ENCODE measurements around the gene ZFP2.
A peak's percentile ranks its signal among the peaks of the same experiment; 100 is the strongest.
"Not testable (repeated sequence)": the region's sequence is repeated elsewhere in the genome, so short reads cannot be mapped to it uniquely, and the experiment has no call there.

ZFP2 gene

GRCh38 chr5:178895615-178896571 lies at the start of gene ZFP2:
TSS of gene ZFP2 (plus strand) at chr5:178895913. CDS start at chr5:178931314, 35,401 bp downstream.
- DNase-seq: peak; percentile 20

DNA sequence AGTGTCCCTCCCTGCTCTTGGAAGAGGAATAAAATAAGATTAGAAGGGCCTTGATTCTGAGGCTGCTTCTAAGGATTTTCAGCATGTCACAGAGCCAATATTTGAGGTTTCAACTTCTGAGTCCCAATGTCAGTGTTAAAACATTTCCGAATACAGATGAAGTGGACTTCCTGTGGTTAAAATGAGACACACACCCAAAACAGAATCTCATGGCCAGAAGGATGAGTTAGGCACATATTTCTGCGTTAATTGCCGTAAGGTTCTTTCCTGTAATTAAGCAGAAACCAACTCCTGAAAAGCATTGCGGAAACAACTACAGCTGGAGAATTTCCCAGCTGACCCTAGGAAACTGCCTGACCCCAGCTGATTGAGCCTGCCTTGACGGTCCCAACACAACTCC lies 46.4 kb upstream of the ZFP2 start:
- DNase-seq: no peak

- no peak for DNase-seq
Measured at GRCh38 chr5:178851951-178852350, 43.8 kb upstream of the ZFP2 start.

GRCh38 chr5:178854284-178854683 lies 41.4 kb upstream of the ZFP2 start:
- DNase-seq: no peak

DNA sequence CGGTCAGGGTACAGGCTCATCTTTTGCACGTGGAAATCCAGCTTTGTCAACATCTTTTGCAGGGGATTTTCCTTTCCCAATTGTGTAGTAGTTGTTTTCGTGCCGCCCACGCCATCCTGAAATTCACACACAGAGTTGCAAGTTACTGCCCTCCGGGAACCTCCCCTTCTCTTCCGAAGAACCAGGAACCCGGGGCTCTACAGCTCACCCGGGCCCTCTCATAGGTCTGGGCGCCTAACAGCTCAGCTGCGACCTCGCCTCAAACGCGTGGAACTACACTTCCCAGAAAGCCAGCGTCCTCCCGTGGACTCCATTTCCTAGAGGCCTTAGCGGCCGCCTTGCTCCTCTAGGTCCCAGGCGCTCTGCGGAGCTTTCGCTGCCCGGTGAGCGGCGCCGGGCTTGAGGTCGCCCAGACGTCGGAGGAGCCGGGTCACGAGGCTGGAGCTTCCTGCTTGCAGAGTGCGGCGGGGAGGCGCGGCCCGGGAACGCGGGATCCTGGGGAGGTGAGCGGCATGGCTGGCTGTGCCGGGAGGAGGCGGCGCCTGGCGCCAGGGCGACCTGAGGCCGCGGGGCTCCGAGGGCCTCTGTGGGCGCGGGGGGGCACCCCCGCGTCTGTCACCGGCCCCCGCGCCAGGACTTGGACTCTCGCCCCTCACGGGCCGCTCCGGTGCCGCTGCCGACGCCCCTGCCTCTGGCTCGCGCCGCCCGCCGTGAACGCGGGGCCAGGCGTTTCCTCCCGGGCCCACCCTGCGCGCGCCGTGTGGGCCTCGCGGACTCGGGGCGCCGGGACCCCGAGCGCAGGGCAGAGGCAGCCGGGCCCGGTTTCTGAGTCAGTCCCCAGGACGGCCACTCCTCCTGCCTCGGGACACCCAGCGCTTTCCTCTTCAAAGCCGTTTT lies 35.8 kb upstream of the ZFP2 start, which contains the start of gene ZNF354B:
ZNF354B (plus strand) TSS at position 329 of the 897 bp plus-strand sequence. CDS start 1,095 bp downstream, outside the sequence.
- peak; percentile 91 for DNase-seq

DNA sequence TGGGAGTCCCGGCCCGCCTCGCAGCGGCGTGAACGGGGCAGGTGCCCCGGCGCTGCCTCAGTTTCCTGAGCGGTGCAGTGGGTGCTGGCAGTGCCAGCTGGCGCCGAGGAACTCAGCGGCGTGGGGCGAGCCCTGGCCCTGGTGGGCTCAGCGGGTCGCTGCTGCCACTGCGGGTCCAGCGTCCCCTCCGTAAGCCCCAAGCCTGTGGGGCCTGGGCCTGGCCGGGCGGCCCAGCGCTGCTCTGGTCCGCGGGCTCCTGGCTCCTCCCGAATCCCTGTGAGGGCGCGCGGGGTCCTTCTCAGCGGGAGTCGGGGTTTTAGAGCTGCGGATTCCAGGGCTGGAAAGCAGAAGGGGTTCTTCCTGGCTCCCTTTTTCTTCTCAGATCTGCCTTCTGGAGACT lies 35.1 kb upstream of the ZFP2 start:
- not testable (repeated sequence) for DNase-seq

GRCh38 chr5:178861627-178862026 lies 34.1 kb upstream of the ZFP2 start:
- DNase-seq: no peak

GRCh38 chr5:178866946-178867345 lies 28.8 kb upstream of the ZFP2 start:
- DNase-seq: no peak

GRCh38 chr5:178869577-178869976 lies 26.1 kb upstream of the ZFP2 start:
- no peak for DNase-seq

- no peak for DNase-seq
Measured at GRCh38 chr5:178870411-178870810, 25.3 kb upstream of the ZFP2 start.

GRCh38 chr5:178872302-178872701 lies 23.4 kb upstream of the ZFP2 start:
- DNase-seq: no peak

DNA sequence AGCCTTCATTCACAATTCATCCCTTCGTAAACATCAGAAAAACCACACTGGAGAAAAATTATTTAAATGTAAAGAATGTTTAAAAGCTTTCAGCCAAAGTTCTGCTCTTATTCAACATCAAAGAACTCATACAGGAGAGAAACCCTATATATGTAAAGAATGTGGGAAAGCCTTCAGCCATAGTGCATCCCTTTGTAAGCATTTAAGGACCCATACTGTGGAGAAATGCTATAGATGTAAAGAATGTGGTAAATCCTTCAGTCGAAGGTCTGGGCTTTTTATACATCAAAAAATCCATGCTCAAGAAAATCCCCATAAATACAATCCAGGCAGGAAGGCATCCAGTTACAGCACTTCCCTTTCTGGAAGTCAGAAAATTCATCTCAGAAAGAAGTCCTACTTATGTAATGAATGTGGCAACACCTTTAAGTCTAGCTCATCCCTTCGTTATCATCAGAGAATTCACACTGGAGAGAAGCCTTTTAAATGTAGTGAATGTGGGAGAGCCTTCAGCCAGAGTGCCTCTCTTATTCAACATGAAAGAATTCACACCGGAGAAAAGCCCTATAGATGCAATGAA lies 12.5 kb upstream of the ZFP2 start:
- DNase-seq: not testable (repeated sequence)

GRCh38 chr5:178883815-178884430 lies 11.8 kb upstream of the ZFP2 start:
- DNase-seq: no peak

GRCh38 chr5:178899289-178899688 lies 3.6 kb downstream of the ZFP2 start:
- no peak for DNase-seq

DNA sequence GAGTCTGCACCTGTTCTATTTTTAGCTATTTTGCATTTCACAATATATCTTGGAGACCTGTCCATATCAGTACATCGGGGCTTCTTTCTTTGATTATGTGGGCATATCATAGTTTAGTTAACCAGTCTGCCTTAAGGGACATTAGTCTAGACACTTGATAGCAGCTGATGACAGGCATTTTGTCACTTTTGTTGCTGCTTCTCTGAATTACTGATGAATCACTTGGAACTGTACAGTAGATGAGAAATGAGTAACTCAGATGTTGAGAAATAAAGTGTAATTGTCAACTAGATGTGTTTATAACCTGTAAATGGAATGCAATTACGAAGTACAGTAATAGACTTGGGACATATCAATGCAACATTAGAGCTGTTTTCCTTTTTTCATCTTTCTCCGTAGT lies 7.1 kb downstream of the ZFP2 start:
- DNase-seq: no peak

DNA sequence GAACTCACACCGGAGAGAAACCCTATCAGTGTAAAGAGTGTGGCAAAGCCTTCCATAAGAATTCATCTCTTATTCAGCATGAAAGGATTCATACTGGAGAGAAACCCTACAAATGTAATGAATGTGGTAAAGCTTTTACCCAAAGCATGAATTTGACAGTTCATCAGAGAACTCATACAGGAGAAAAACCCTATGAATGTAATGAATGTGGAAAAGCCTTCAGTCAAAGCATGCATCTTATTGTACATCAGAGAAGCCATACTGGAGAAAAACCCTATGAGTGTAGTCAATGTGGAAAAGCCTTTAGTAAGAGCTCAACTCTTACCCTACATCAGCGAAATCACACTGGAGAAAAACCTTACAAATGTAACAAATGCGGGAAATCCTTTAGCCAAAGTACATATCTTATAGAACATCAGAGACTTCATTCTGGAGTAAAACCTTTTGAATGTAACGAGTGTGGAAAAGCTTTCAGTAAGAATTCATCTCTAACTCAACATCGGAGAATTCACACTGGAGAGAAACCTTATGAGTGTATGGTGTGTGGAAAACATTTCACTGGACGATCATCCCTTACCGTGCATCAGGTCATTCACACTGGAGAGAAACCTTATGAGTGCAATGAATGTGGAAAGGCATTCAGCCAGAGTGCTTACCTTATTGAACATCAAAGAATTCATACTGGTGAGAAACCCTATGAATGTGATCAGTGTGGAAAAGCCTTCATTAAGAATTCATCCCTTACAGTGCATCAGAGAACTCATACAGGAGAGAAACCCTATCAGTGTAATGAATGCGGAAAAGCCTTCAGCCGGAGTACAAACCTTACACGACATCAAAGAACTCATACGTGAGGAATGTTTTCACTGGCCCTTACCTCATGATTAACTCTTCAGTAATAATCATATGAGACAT lies 36.4 kb downstream of the ZFP2 start:
- no peak for DNase-seq

DNA sequence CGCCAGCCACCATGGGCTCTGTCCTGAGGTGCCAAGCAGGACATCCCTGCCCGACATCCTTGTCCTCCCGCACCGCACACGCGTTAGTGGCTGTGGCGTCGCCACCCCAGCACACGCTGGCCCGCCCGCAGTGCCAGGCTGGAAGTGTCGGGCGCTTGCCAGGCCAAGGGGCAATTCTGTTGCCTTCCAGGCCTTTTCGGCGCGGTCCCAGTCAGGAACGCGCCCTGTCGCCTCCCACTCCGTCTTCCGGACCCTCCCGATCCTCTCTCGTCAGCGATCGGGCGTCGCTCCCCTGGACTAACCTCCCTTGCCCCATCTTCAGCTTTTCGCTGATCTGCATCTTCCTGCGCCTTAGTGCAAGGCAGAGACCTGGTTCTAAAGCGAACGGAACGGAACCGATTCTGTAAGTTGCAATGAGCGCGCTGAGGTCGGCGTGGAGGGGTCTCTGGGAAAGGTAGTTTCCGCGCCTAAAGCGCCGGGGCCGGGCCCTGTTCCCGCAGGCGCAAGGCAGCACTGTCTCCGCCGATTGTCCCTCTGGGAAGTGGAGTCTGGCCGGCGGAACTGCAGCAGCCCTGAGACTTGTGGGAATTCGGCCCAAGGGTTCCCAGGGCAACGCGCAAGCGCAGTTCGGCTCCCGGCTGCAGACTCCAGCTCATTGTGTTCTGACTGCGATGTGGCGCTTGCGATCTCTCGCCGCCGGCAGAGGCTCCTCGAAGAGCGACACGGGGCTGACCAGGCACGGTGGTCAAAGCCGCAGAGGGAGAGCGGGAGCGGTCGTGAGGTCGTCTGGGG lies 45.1 kb downstream of the ZFP2 start, which contains the start of gene ZNF454:
ZNF454 (plus strand) TSS at position 630 of the 792 bp plus-strand sequence. CDS start 1,594 bp downstream, outside the sequence.
- DNase-seq: no peak

- DNase-seq: no peak
Measured at GRCh38 chr5:178941361-178941760, 45.6 kb downstream of the ZFP2 start.

- no peak for DNase-seq
Measured at GRCh38 chr5:178965465-178966055, 69.8 kb downstream of the ZFP2 start.

GRCh38 chr5:178981381-178981780 lies 85.7 kb downstream of the ZFP2 start:
- DNase-seq: no peak

All from CD4-positive, alpha-beta T cell treated with Interleukin-10 for 1 hour (primary cell).